ENCODE measurements around the gene RAPSN. TPM values are rescaled to one million over a fixed set of nuclear protein-coding genes. Genes with fewer than 3 reads are reported as not detected.

Gene RAPSN
- total and polyA plus RNA-seq, 2 experiments from 2014 or later = 0.17 to 0.23 TPM

- Mint-ChIP-seq H3K36me3 (ENCODE audit: low read depth) (no peaks in the 10 kb centered on the region), H3K4me1 (peaks cover 18% of the 10 kb centered on the region), H3K9me3 (no peaks in the 10 kb centered on the region), H3K27me3 (ENCODE audit: insufficient read depth, low read depth, poor library complexity) (peaks cover 9% of the 10 kb centered on the region), H3K4me3 (peak overlapping the region; percentile 90), H3K27ac (peak overlapping the region; percentile 91)
- peak overlapping the region; percentile 77 for H3K4me2 ChIP-seq
- no peaks in the 10 kb centered on the region for H3K27me3 ChIP-seq (ENCODE audit: insufficient read depth)
- no peaks in the 10 kb centered on the region for H3K79me2 ChIP-seq (replicated peaks; ENCODE audit: insufficient read depth)
- H3K27ac ChIP-seq (ENCODE audit: low read depth) = peak overlapping the region; percentile 91
- H4K20me1 ChIP-seq (replicated peaks; ENCODE audit: insufficient read depth) = no peaks in the 10 kb centered on the region; the same call in 1 of the 2 replicates
- H3K4me1 ChIP-seq (ENCODE audit: insufficient read depth) = peaks cover 11% of the 10 kb centered on the region; the same call in 1 of the 2 replicates
- no peak overlapping the region for H2AFZ ChIP-seq
- no peaks in the 10 kb centered on the region for H3K9me2 ChIP-seq (ENCODE audit: insufficient read depth)
- H3K36me3 ChIP-seq (ENCODE audit: insufficient read depth) = no peaks in the 10 kb centered on the region
- TF ChIP-seq ETS1 (IDR thresholded peaks at IDR 0.05) = no peak
- TF ChIP-seq JUNB (IDR thresholded peaks at IDR 0.05; ENCODE audit: unreplicated experiment) = no peak
- TF ChIP-seq NANOG (IDR thresholded peaks at IDR 0.05; ENCODE audit: borderline replicate concordance) = no peak
- TF ChIP-seq REST (IDR thresholded peaks at IDR 0.05; ENCODE audit: unreplicated experiment) = no peak
- no peak for TF ChIP-seq STAT1 (IDR thresholded peaks at IDR 0.05; ENCODE audit: unreplicated experiment)
- no peak for TF ChIP-seq ZNF462 (CRISPR knock-in tag; IDR thresholded peaks at IDR 0.05)
- no peak for TF ChIP-seq CTCF (conservative IDR thresholded peaks at IDR 0.05; ENCODE audit: low read depth in 2 of 2)
- TF ChIP-seq ZNF331 (CRISPR knock-in tag; IDR thresholded peaks at IDR 0.05; ENCODE audit: low read depth) = no peak
- no peak for TF ChIP-seq POLR2AphosphoS5 (IDR thresholded peaks at IDR 0.05; ENCODE audit: low read depth)
- TF ChIP-seq EZH2 (IDR thresholded peaks at IDR 0.05; ENCODE audit: low read depth, unreplicated experiment) = no peak
- TF ChIP-seq ZNF114 (CRISPR knock-in tag; IDR thresholded peaks at IDR 0.05) = no peak
- no peak for TF ChIP-seq CREB1 (CRISPR knock-in tag; IDR thresholded peaks at IDR 0.05; ENCODE audit: low read depth)
- no peak for TF ChIP-seq EZH2phosphoT487 (IDR thresholded peaks at IDR 0.05; ENCODE audit: unreplicated experiment)
- peaks cover 15% of the 10 kb centered on the region for H3F3A ChIP-seq (replicated peaks; ENCODE audit: low read depth)
- ATAC-seq (peak; percentile 40), DNase-seq (ENCODE audit: low spot score) (peak; percentile 80)
- H3K4me3 ChIP-seq = peak overlapping the region; percentile 57
These were observed 41.8 kb downstream of the RAPSN start for GRCh38 chr11:47406896-47407745.
